ENCODE measurements around the gene GALNT9.

GALNT9 gene

GRCh38 chr12:132166093-132166492, 163.3 kb downstream of the GALNT9 start:
- DNase-seq, result no peak

- DNase-seq, result no peak
Observed at GRCh38 chr12:132165584-132165983, 163.8 kb downstream of the GALNT9 start.

GRCh38 chr12:132164426-132164825, 165.0 kb downstream of the GALNT9 start:
- no peak for DNase-seq

GRCh38 chr12:132163911-132164288, 165.5 kb downstream of the GALNT9 start:
- DNase-seq, result no peak

- no peak for DNase-seq
Observed at GRCh38 chr12:132163041-132163910, 166.1 kb downstream of the GALNT9 start.

- no peak for DNase-seq
Observed at GRCh38 chr12:132162508-132163031, 166.8 kb downstream of the GALNT9 start.

- DNase-seq, result no peak
Observed at GRCh38 chr12:132161796-132162507, 167.4 kb downstream of the GALNT9 start.

GRCh38 chr12:132161036-132161781, 168.2 kb downstream of the GALNT9 start:
- DNase-seq, result no peak

- DNase-seq, result no peak
Observed at GRCh38 chr12:132160601-132161035, 168.8 kb downstream of the GALNT9 start.

- DNase-seq, result no peak
Observed at GRCh38 chr12:132160016-132160415, 169.4 kb downstream of the GALNT9 start.

- no peak for DNase-seq
Observed at GRCh38 chr12:132159555-132160003, 169.8 kb downstream of the GALNT9 start.

- no peak for DNase-seq
Observed at GRCh38 chr12:132158677-132159554, 170.5 kb downstream of the GALNT9 start.

GRCh38 chr12:132157733-132158409, 171.5 kb downstream of the GALNT9 start:
- DNase-seq, result no peak

- no peak for DNase-seq
Observed at GRCh38 chr12:132156573-132157325, 172.6 kb downstream of the GALNT9 start.

GRCh38 chr12:132155771-132156572, 173.4 kb downstream of the GALNT9 start:
- DNase-seq, result no peak

- DNase-seq, result no peak
Observed at GRCh38 chr12:132154941-132155770, 174.2 kb downstream of the GALNT9 start.

GRCh38 chr12:132154341-132154761, 175.0 kb downstream of the GALNT9 start:
- no peak for DNase-seq

GRCh38 chr12:132153501-132154340, 175.7 kb downstream of the GALNT9 start:
- DNase-seq, result peak; percentile 53

All from NCI-H1694 (cell line).